Endothelial cell of umbilical vein (primary cell): Measurements from ENCODE around the gene GRIN2D. TPM values are rescaled to one million over a fixed set of nuclear protein-coding genes. Genes with fewer than 3 reads are reported as not detected.

Experiments used
- BruUV-seq: library from RNA; stranded (reverse); fragments of 400-500 nt; replicated peaks from 2 replicates; lab custom pipeline; 2021; lab: Mats Ljungman, UMichigan
- CTCF ChIA-PET: fragments of 300-600, 350-600 bp; sonication (Branson Sonifier 250); formaldehyde crosslinking; loops from one replicate; lab custom pipeline; 2021; ENCODE audit warnings: antibody characterized with exemption, inconsistent platforms; lab: Charles Lee
- POLR2A ChIA-PET: fragments of 300-600, 350-600 bp; sonication (Branson Sonifier 250); formaldehyde crosslinking; loops from one replicate; lab custom pipeline; 2021; ENCODE audit warnings: antibody characterized with exemption, inconsistent platforms; lab: Charles Lee
- DNase-seq: peaks from one replicate; pipeline ENCODE4 v3.0.0-alpha.2; 2011; ENCODE audit warnings: low read depth, low spot score
- FAIRE-seq: peaks from 2 replicates; lab custom pipeline; 2011; peaks lifted over from hg19 to GRCh38; lab: Jason Lieb, UNC
- H2AFZ ChIP-seq: 2 replicates; pipeline ENCODE4 v1.6.0; 2012; ENCODE audit warnings: low read depth, low read length, control low read depth, inconsistent platforms
- H3K27ac ChIP-seq: 2 replicates; pipeline ENCODE4 v1.5.1; 2011; ENCODE audit warnings: low read depth, mild to moderate bottlenecking, control low read depth, low read length, moderate library complexity; ENCODE audit not compliant: insufficient read depth
- H3K27me3 ChIP-seq, 2 experiments: 2 replicates each; pipeline versions ENCODE4 v1.6.0 to v1.6.1; 2011; ENCODE audit warnings: low read length in 2 of 2, mixed read lengths in 1 of 2; ENCODE audit not compliant: control insufficient read depth in 2 of 2, insufficient read depth in 2 of 2
- H3K36me3 ChIP-seq, 2 experiments: 2 replicates in 1 of 2; 3 replicates in 1 of 2; pipeline ENCODE4 v1.5.1; 2011; ENCODE audit warnings: low read length in 2 of 2, mild to moderate bottlenecking in 1 of 2, moderate library complexity in 1 of 2; ENCODE audit not compliant: control insufficient read depth in 2 of 2, insufficient read depth in 2 of 2; ENCODE audit errors: extremely low read depth in 1 of 2
- H3K4me1 ChIP-seq: 3 replicates; pipeline ENCODE4 v1.5.1; 2011; ENCODE audit warnings: mild to moderate bottlenecking, low read length; ENCODE audit not compliant: control insufficient read depth, insufficient read depth; ENCODE audit errors: extremely low read depth
- H3K4me2 ChIP-seq: 2 replicates; pipeline ENCODE4 v1.6.1; 2011; ENCODE audit warnings: low read length, control low read depth, mixed read lengths; ENCODE audit not compliant: insufficient read depth
- H3K4me3 ChIP-seq, 3 experiments: fragments of 200-600 bp in 1 of 3; sonication (generic), shearing (Covaris generic) in 1 of 3; replicated peaks in 1 of 3; 2 replicates each; pipeline ENCODE4 v1.5.1; 2011 to 2016; ENCODE audit warnings: control low read depth in 3 of 3, low read length in 3 of 3, mild to moderate bottlenecking in 2 of 3, inconsistent platforms in 1 of 3, low read depth in 1 of 3, moderate library complexity in 1 of 3; ENCODE audit not compliant: insufficient read depth in 1 of 3
- H3K79me2 ChIP-seq: 2 replicates; pipeline ENCODE4 v1.6.0; 2012; ENCODE audit warnings: low read length, inconsistent platforms; ENCODE audit not compliant: control insufficient read depth, insufficient read depth
- H3K9ac ChIP-seq: replicated peaks from 2 replicates; pipeline ENCODE3; 2011; ENCODE audit warnings: low read length, control low read depth; ENCODE audit not compliant: insufficient read depth; ENCODE audit errors: extremely low read depth
- H3K9me1 ChIP-seq: replicated peaks from 3 replicates; pipeline ENCODE4 v1.6.0; 2011; ENCODE audit warnings: mild to moderate bottlenecking, low read length; ENCODE audit not compliant: control insufficient read depth, insufficient read depth; ENCODE audit errors: extremely low read depth
- H3K9me3 ChIP-seq: replicated peaks from 2 replicates; pipeline ENCODE4 v1.5.1; 2012; ENCODE audit warnings: low read length, inconsistent platforms; ENCODE audit not compliant: control insufficient read depth, insufficient read depth
- H4K20me1 ChIP-seq: replicated peaks from 2 replicates; pipeline ENCODE3; 2011; ENCODE audit warnings: mild to moderate bottlenecking, low read length; ENCODE audit not compliant: control insufficient read depth, insufficient read depth; ENCODE audit errors: extremely low read depth
- CTCF ChIP-seq, 2 donors: IDR thresholded peaks; 1 replicate in 1 of 2; 2 replicates in 1 of 2; pipeline ENCODE4 v1.5.1; 2011; ENCODE audit warnings: low read length in 2 of 2, mild to moderate bottlenecking in 2 of 2, moderate library complexity in 2 of 2, control low read depth in 1 of 2, inconsistent platforms in 1 of 2, low read depth in 1 of 2; ENCODE audit not compliant: insufficient read depth in 1 of 2; ENCODE audit errors: extremely low read depth in 1 of 2
- EZH2 ChIP-seq: IDR thresholded peaks from 2 replicates; pipeline ENCODE4 v1.6.1; 2012; ENCODE audit warnings: borderline replicate concordance, low read depth, mild to moderate bottlenecking, moderate library complexity, low read length, inconsistent platforms; ENCODE audit not compliant: severe bottlenecking
- FOS ChIP-seq: IDR thresholded peaks from 2 replicates; pipeline ENCODE4 v1.6.1; 2011; ENCODE audit warnings: mild to moderate bottlenecking, low read length, moderate library complexity, borderline replicate concordance; ENCODE audit not compliant: insufficient read depth
- GATA2 ChIP-seq: IDR thresholded peaks from 2 replicates; pipeline ENCODE4 v1.7.0; 2011; ENCODE audit warnings: low read depth, mild to moderate bottlenecking, moderate library complexity, mixed read lengths, low read length; ENCODE audit not compliant: insufficient read length, insufficient read depth
- JUN ChIP-seq: IDR thresholded peaks from 2 replicates; pipeline ENCODE4 v1.6.1; 2011; ENCODE audit warnings: borderline replicate concordance, low read depth; ENCODE audit not compliant: insufficient read length, insufficient read depth
- MAX ChIP-seq: IDR thresholded peaks from 2 replicates; pipeline ENCODE4 v1.6.1; 2011; ENCODE audit not compliant: insufficient read depth, insufficient read length
- MYC ChIP-seq: IDR thresholded peaks from one replicate; pipeline ENCODE4 v1.6.1; 2011; ENCODE audit warnings: mild to moderate bottlenecking, low read depth, low read length
- POLR2A ChIP-seq: IDR thresholded peaks from 2 replicates; pipeline ENCODE4 v1.6.1; 2012; ENCODE audit warnings: low read depth, mild to moderate bottlenecking, control low read depth, low read length
- POLR2AphosphoS5 ChIP-seq: IDR thresholded peaks from 2 replicates; pipeline ENCODE4 v1.6.1; 2012; ENCODE audit warnings: low read depth, mild to moderate bottlenecking, control low read depth, low read length, moderate library complexity; ENCODE audit not compliant: insufficient read depth
- dilution Hi-C: fragments of 300-500 bp; cut with MboI; formaldehyde crosslinking; loops from one replicate; pipeline ENCODE4 v1.15.0; 2019; ENCODE audit warnings: low sequenced_read_pairs; ENCODE audit not compliant: extremely low pct_ligation_motif_present
- intact Hi-C: fragments of 100-400 bp; cut with micrococcal nuclease; formaldehyde crosslinking; loops from one replicate; pipeline ENCODE4 v1.10.0; 2022
- polyA plus RNA-seq, 4 experiments: library from polyadenylated mRNA; depleted of rRNA in 3 of 4; stranded (reverse) in 3 of 4; unstranded in 1 of 4; fragments of >200 nt; gene quantifications; 2 replicates each; pipeline versions ENCODE4 v1.2.1 to v1.2.3, GENCODE V29; 2011 to 2012; ENCODE audit warnings: missing spikeins in 1 of 4
- total RNA-seq: library from RNA; stranded (reverse); gene quantifications from 2 replicates; pipeline ENCODE4 v1.2.3, GENCODE V29; 2021

Gene GRIN2D
- total and polyA plus RNA-seq, 2 donors (not counting 3 experiments of a cell fraction or from before 2014, with no cell fraction given) = 0.59 to 2.1 TPM

GRCh38 chr19:48405010-48405659 lies 11.7 kb downstream of the GRIN2D start:
- intact Hi-C loops (no loop called here), dilution Hi-C loops (no loop called here)
- DNase-seq (no peak), FAIRE-seq (no peak)
- Histone ChIP-seq H3K9ac (no peak overlapping the region), H3K27me3 (no peaks in the 10 kb centered on the region), H3K9me3 (no peaks in the 10 kb centered on the region), H2AFZ (no peak overlapping the region), H3K4me2 (no peak overlapping the region), H3K36me3 (no peaks in the 10 kb centered on the region), H4K20me1 (no peaks in the 10 kb centered on the region), H3K79me2 (no peaks in the 10 kb centered on the region), H3K9me1 (no peaks in the 10 kb centered on the region), H3K27ac (no peak overlapping the region), H3K4me3 (no peak overlapping the region), H3K4me1 (no peaks in the 10 kb centered on the region)
- POLR2A ChIA-PET = no interaction called here
- CTCF ChIA-PET = interaction anchor here (2.5 kb wide), 1 partner anchor 14 kb away, joined by 12 read pairs; the partner anchor contains the start of gene KDELR1
- no TSS peak for BruUV-seq
- TF ChIP-seq JUN = no peak
- TF ChIP-seq POLR2AphosphoS5 = no peak
- no peak for TF ChIP-seq POLR2A
- no peak for TF ChIP-seq EZH2
- TF ChIP-seq CTCF (IDR thresholded peaks at IDR 0.05; ENCODE audit: extremely low read depth in 1 of 2, insufficient read depth in 1 of 2, low read depth in 1 of 2, low read length in 2 of 2) = no peak
- no peak for TF ChIP-seq FOS
- TF ChIP-seq MYC = no peak
- TF ChIP-seq GATA2 = no peak
- TF ChIP-seq MAX = no peak
